Hepatocyte (in vitro differentiated cells): Measurements from ENCODE around the gene ATG101.

Experiments used
- CTCF ChIP-seq: fragments of 200-600 bp; sonication (generic); IDR thresholded peaks from 2 replicates; pipeline ENCODE4 v1.5.1; 2016; ENCODE audit warnings: antibody characterized with exemption, mild to moderate bottlenecking; ENCODE audit not compliant: poor library complexity
- EZH2phosphoT487 ChIP-seq: fragments of 200-600 bp; sonication (generic); IDR thresholded peaks from one replicate; pipeline ENCODE4 v1.6.1; 2018; ENCODE audit warnings: antibody characterized with exemption, mild to moderate bottlenecking, low read depth, moderate library complexity; ENCODE audit not compliant: unreplicated experiment, severe bottlenecking

DNA sequence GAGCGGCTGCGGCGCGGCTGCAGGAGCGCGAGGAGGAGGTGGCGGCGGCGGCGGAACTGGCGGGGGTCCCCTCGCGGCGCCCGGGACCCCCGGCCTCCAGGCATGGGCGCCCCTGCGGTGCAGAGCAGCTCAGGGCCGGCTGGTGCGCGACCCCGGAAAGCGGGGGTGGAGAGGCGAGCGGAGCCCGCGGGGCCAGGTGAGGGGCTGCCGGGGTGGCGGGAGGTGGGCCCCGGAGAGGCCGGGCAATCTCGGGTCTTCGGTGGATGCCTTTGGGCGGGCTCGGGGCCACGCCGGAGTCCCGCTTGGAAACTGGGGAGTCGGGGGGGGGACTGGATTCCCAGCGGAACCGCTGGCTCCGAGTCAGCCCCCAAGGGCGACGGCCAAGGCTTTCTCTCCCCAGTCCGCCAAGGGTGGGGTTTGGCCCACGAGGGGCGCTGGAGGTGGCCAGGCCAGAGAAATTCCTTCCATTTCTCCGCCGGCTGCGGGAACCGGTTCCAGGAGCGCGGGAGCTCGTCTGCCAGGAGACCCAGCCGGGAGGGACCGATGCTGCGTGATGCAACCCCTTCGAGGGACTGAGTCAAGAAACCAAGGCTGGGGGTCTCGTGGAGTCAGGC, 32.4 kb upstream of the ATG101 start:
- TF ChIP-seq CTCF (peak; percentile 17), EZH2phosphoT487 (no peak)
